Adrenal gland (tissue), 12 donors: ENCODE results near the gene ZNF225. TPM values are rescaled to one million over a fixed set of nuclear protein-coding genes. Genes with fewer than 3 reads are reported as not detected.

ENCODE experiments used
- DNase-seq, 7 donors: peaks; one replicate each; pipeline ENCODE4 v3.0.0-alpha.2; 2019 to 2020
- H3K27ac ChIP-seq, 5 donors: fragments of 200-600 bp; sonication (generic) in 4 of 5; 1 replicate in 3 of 5; 2 replicates in 2 of 5; pipeline versions ENCODE4 v1.5.1 to v1.8.0; 2016 to 2020; ENCODE audit warnings: mild to moderate bottlenecking in 1 of 5
- H3K27me3 ChIP-seq: fragments of 200-600 bp; 2 replicates; pipeline ENCODE4 v1.8.0; 2021
- H3K36me3 ChIP-seq, 2 donors: fragments of 200-600 bp; replicated peaks in 1 of 2; 1 replicate in 1 of 2; 2 replicates in 1 of 2; pipeline versions ENCODE4 v1.5.1 to v1.8.0; 2018 to 2022
- H3K4me1 ChIP-seq, 2 donors: fragments of 200-600 bp; replicated peaks in 1 of 2; 1 replicate in 1 of 2; 2 replicates in 1 of 2; pipeline versions ENCODE4 v1.5.1 to v1.8.0; 2018 to 2021
- H3K4me3 ChIP-seq, 4 donors: fragments of 200-600 bp; sonication (generic) in 3 of 4; one replicate each; pipeline ENCODE4 v1.5.1; 2016 to 2018
- H3K9me3 ChIP-seq, 3 donors: fragments of 200-600 bp; sonication (generic) in 1 of 3; replicated peaks in 1 of 3; 1 replicate in 2 of 3; 2 replicates in 1 of 3; pipeline versions ENCODE4 v1.5.1 to v1.8.0; 2016 to 2021
- POLR2A ChIP-seq, 2 donors: fragments of 450-650 bp; IDR thresholded peaks; one replicate each; pipeline ENCODE4 v1.6.1; 2017; ENCODE audit warnings: antibody characterized with exemption in 2 of 2, mild to moderate bottlenecking in 2 of 2, moderate library complexity in 1 of 2
- WGBS, 4 donors: extraction: QIAGEN DNeasy Blood & Tissue Kit in 2 of 4; methylation state at CpG; one replicate each; pipeline versions ENCODE4 v1.1.5 to v1.1.7; 2013 to 2017; 5-methylcytosine and 5-hydroxymethylcytosine counted together
- intact Hi-C, 2 donors: fragments of 100-400 bp; cut with DNase I; formaldehyde crosslinking; loops; one replicate each; pipeline versions ENCODE4 v1.14.1 to v1.15.0; 2022 to 2023
- polyA plus RNA-seq, 3 donors: library from polyadenylated mRNA; stranded (reverse); fragments of 200-250 nt in 2 of 3; fragments of 350-450 nt in 1 of 3; fragmentation: Illumina TruSeq in 1 of 3; extraction: RNeasy Lipid Tissue Mini Kit (QIAGEN cat#74804) in 1 of 3; gene quantifications; one replicate each; pipeline ENCODE4 v1.2.3, GENCODE V29; 2013 to 2014
- total RNA-seq, 9 donors: library from RNA; depleted of rRNA in 4 of 9; stranded (reverse); fragments of >200 nt in 4 of 9; fragments of 120-200 nt in 1 of 9; fragmentation: NEBNext Ultra II Directional in 1 of 9; extraction: Animal tissue kit (Norgen Biotek cat#: 25700) in 1 of 9; gene quantifications; one replicate each; pipeline versions ENCODE4 v1.1.0 to v1.2.4, GENCODE V29; 2013 to 2023
- TF ChIP-seq, protein P1 (sequence below), 6 experiments: fragments of 450-650 bp in 4 of 6; fragments of 200-600 bp in 2 of 6; sonication (generic) in 1 of 6; IDR thresholded peaks; 1 replicate in 5 of 6; 2 replicates in 1 of 6; pipeline versions ENCODE4 v1.5.1 to v1.8.0; 2016 to 2021; ENCODE audit warnings: antibody characterized with exemption in 6 of 6, mild to moderate bottlenecking in 2 of 6, moderate library complexity in 1 of 6
- donor health status: healthy with polysubstance abuse.
- donor health status: Bipolar disorder and iron deficiency.
- donor health status: DM: yes; HTN: yes; CAD: no.
- donor health status: DM: no; HTN: no; CAD: no.
- donor health status: DM: no; HTN: no; CAD: no.
- donor health status: DM: yes; HTN: yes; CAD: no.

ZNF225 gene
- total and polyA plus RNA-seq, 12 donors: 2.5 to 10.3 (median 5.0) TPM

GRCh38 chr19:44093931-44094765, 19.1 kb upstream of the ZNF225 start, which contains the start of gene ZNF224:
ZNF224 (plus strand) TSS chr19:44094361; CDS start chr19:44097874, 3,513 bp downstream.
- intact Hi-C loops: no loop called here
- H3K36me3 ChIP-seq: peaks cover 0 to 17% of the 10 kb centered on the region in 2 donors
- H3K9me3 ChIP-seq: no peaks in the 10 kb centered on the region
- peak; percentile 91 to 96 (median 94) for DNase-seq
- no peaks in the 10 kb centered on the region for H3K27me3 ChIP-seq
- TF ChIP-seq, protein P1, sequence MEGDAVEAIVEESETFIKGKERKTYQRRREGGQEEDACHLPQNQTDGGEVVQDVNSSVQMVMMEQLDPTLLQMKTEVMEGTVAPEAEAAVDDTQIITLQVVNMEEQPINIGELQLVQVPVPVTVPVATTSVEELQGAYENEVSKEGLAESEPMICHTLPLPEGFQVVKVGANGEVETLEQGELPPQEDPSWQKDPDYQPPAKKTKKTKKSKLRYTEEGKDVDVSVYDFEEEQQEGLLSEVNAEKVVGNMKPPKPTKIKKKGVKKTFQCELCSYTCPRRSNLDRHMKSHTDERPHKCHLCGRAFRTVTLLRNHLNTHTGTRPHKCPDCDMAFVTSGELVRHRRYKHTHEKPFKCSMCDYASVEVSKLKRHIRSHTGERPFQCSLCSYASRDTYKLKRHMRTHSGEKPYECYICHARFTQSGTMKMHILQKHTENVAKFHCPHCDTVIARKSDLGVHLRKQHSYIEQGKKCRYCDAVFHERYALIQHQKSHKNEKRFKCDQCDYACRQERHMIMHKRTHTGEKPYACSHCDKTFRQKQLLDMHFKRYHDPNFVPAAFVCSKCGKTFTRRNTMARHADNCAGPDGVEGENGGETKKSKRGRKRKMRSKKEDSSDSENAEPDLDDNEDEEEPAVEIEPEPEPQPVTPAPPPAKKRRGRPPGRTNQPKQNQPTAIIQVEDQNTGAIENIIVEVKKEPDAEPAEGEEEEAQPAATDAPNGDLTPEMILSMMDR (IDR thresholded peaks at IDR 0.05): no peak
- TF ChIP-seq POLR2A (IDR thresholded peaks at IDR 0.05): peak in 1 of 2 donors; percentile 63
- WGBS, 4 donors: 0 to 1% (median 0%) methylated on average over 25 to 50 of the region's 50 CpGs
- peak within 1 kb of the TSS; percentile 20 to 93 (median 80) for H3K4me3 ChIP-seq
- H3K4me1 ChIP-seq: peaks cover 0 to 16% of the 10 kb centered on the region in 2 donors
- peak within 1 kb of the TSS in 4 of 5 donors; percentile 73 to 90 (median 82) for H3K27ac ChIP-seq

- Histone ChIP-seq H3K27ac (no peak overlapping the region), H3K9me3 (peaks cover 0 to 42% (median 0%) of the 10 kb centered on the region in 3 donors), H3K27me3 (no peaks in the 10 kb centered on the region), H3K4me3 (no peak overlapping the region), H3K4me1 (peaks cover 8 to 10% of the 10 kb centered on the region in 2 donors), H3K36me3 (peaks cover 0 to 6% of the 10 kb centered on the region in 2 donors)
- TF ChIP-seq POLR2A (IDR thresholded peaks at IDR 0.05): no peak
- TF ChIP-seq, protein P1 (IDR thresholded peaks at IDR 0.05): no peak
- 94 to 98% (median 98%) methylated on average over 3 of the region's 3 CpGs for WGBS, 4 donors
- intact Hi-C loops: no loop called here
- no peak for DNase-seq
Observed at GRCh38 chr19:44107751-44108150, 5.4 kb upstream of the ZNF225 start.

DNA sequence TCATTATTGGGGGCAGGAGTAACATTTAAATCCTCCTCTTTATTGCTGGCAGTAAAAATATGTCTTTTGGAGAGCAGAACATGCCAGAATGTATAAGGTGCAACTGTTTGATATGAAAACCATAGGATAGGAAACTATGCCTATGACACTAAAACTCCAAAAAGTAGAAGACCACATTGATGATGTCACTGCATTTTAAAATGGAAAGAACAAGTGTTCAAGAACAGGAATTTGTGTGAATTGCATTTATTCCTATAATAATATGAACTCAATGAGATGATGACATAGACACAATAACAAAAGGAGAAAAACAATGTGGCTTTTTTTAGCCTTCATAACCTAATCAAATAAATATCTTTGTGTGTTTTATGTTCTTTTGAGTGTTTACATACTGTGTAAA, 3.7 kb upstream of the ZNF225 start:
- TF ChIP-seq POLR2A (IDR thresholded peaks at IDR 0.05): no peak
- TF ChIP-seq, protein P1 (IDR thresholded peaks at IDR 0.05): no peak

DNA sequence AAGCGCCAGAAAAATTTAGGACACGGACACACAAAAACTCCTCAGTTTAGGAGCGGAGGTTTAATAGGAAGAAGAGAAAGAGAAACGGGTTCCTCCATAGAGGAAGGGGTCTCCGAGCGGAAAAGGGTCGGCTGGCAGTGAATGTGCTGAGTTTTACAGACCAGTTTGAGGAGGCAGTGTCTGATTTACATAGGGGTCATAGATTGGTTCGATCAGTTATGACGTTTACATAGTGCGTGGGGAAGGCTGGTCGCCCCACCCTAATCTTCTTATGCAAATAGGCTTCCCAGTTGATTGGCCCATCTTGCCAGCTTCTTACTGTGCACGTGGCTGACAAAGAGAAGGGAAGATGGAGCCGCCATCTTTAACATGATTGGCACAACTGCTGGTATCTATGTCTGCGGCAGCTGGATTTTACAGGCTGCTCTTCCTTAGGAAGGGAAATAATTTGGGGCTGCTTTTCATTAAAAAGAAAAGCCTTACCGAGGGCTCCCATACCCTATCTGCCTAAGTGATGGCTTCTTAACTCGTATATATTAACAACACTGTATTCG, 1.2 kb upstream of the ZNF225 start:
- WGBS, 4 donors: 10 to 19% (median 18%) methylated on average over 17 of the region's 17 CpGs
- intact Hi-C loops: no loop called here
- peak in 6 of 7 donors; percentile 12 to 75 (median 33) for DNase-seq
- H3K27me3 ChIP-seq: no peaks in the 10 kb centered on the region
- peaks cover 8 to 24% of the 10 kb centered on the region in 2 donors for H3K4me1 ChIP-seq
- peaks cover 0 to 35% (median 0%) of the 10 kb centered on the region in 3 donors for H3K9me3 ChIP-seq
- TF ChIP-seq, protein P1 (IDR thresholded peaks at IDR 0.05): peak in 1 of 6 experiments; percentile 4
- no peak for TF ChIP-seq POLR2A (IDR thresholded peaks at IDR 0.05)
- H3K4me3 ChIP-seq: peak overlapping the region in 1 of 4 donors; percentile 65
- H3K27ac ChIP-seq: peak overlapping the region in 1 of 5 donors; percentile 78
- no peaks in the 10 kb centered on the region for H3K36me3 ChIP-seq

More for the DNA sequence above, 3.7 kb upstream of the ZNF225 start:
- Histone ChIP-seq H3K27ac (no peak overlapping the region), H3K9me3 (peaks cover 0 to 42% (median 0%) of the 10 kb centered on the region in 3 donors), H3K27me3 (no peaks in the 10 kb centered on the region), H3K4me3 (no peak overlapping the region), H3K36me3 (peaks cover 0 to 6% of the 10 kb centered on the region in 2 donors), H3K4me1 (peaks cover 8 to 16% of the 10 kb centered on the region in 2 donors)
- DNase-seq: no peak
- intact Hi-C loops: no loop called here
